ENCODE data around the gene GLS2.

GLS2 gene

GRCh38 chr12:56437430-56438176 is 50.4 kb downstream of the GLS2 start:
- no peak for DNase-seq

GRCh38 chr12:56434828-56435227 is 53.1 kb downstream of the GLS2 start:
- no peak for DNase-seq

GRCh38 chr12:56431850-56432249 is 56.1 kb downstream of the GLS2 start:
- DNase-seq: no peak

GRCh38 chr12:56431288-56431687 is 56.7 kb downstream of the GLS2 start:
- no peak for DNase-seq

GRCh38 chr12:56425940-56426438 is 62.0 kb downstream of the GLS2 start:
- DNase-seq: no peak

- no peak for DNase-seq
Measured at GRCh38 chr12:56425193-56425592, 62.8 kb downstream of the GLS2 start.
